ENCODE results near the gene C20orf96.
"Not testable (repeated sequence)": the region's sequence is repeated elsewhere in the genome, so short reads cannot be mapped to it uniquely, and the experiment has no call there.

Gene C20orf96

GRCh38 chr20:226958-227357 lies 63.6 kb downstream of the C20orf96 start, which contains the start of gene DEFB129:
TSS of gene DEFB129 (plus strand) at chr20:227258. CDS start at chr20:227289, 31 bp downstream.
- DNase-seq = no peak

GRCh38 chr20:225879-226278 lies 64.7 kb downstream of the C20orf96 start:
- not testable (repeated sequence) for DNase-seq

- no peak for DNase-seq
These were observed 69.2 kb downstream of the C20orf96 start for GRCh38 chr20:221258-221830.
